OCI-LY1 (cell line): ENCODE data around the gene SPEM1.

ENCODE experiments used
- H2AFZ ChIP-seq: fragments of 200-600 bp; sonication (generic), shearing (Covaris generic); 2 replicates; pipeline ENCODE4 v1.6.0; 2014; ENCODE audit warnings: antibody characterized with exemption, mild to moderate bottlenecking, low read length
- H3F3A ChIP-seq: fragments of 200-600 bp; sonication (generic), shearing (Covaris generic); 2 replicates; pipeline ENCODE4 v1.6.0; 2014; ENCODE audit warnings: mild to moderate bottlenecking, antibody characterized with exemption, low read length, moderate library complexity; ENCODE audit not compliant: insufficient read depth
- H3K27ac ChIP-seq: fragments of 200-600 bp; sonication (generic); 2 replicates; pipeline ENCODE4 v1.5.1; 2014; ENCODE audit warnings: low read length, mixed run types, mild to moderate bottlenecking, low read depth; ENCODE audit not compliant: poor library complexity, severe bottlenecking
- H3K27me3 ChIP-seq: fragments of 200-600 bp; sonication (generic); 2 replicates; pipeline ENCODE4 v1.6.0; 2014; ENCODE audit warnings: antibody characterized with exemption, mild to moderate bottlenecking, low read length, moderate library complexity; ENCODE audit not compliant: insufficient read depth
- H3K36me3 ChIP-seq: fragments of 200-600 bp; sonication (generic); 2 replicates; pipeline ENCODE4 v1.6.1; 2014; ENCODE audit warnings: mild to moderate bottlenecking, antibody characterized with exemption, low read length, moderate library complexity, mixed read lengths; ENCODE audit not compliant: insufficient read depth
- H3K4me1 ChIP-seq: fragments of 200-600 bp; sonication (generic); 2 replicates; pipeline ENCODE4 v1.5.1; 2014; ENCODE audit warnings: mild to moderate bottlenecking, low read length, moderate library complexity; ENCODE audit not compliant: insufficient read depth, severe bottlenecking
- H3K4me2 ChIP-seq: fragments of 200-600 bp; sonication (generic), shearing (Covaris generic); 2 replicates; pipeline ENCODE4 v1.6.1; 2014; ENCODE audit warnings: low read length
- H3K4me3 ChIP-seq: fragments of 200-600 bp; sonication (generic); 2 replicates; pipeline ENCODE4 v1.5.1; 2014; ENCODE audit warnings: low read length, low read depth, mild to moderate bottlenecking, mixed read lengths; ENCODE audit not compliant: poor library complexity, severe bottlenecking
- H3K79me2 ChIP-seq: fragments of 200-600 bp; shearing (Covaris generic); 2 replicates; pipeline ENCODE4 v1.6.1; 2016; ENCODE audit warnings: mixed run types, low read length, mixed read lengths; ENCODE audit not compliant: insufficient read depth
- H3K9ac ChIP-seq: fragments of 200-600 bp; sonication (generic), shearing (Covaris generic); 2 replicates; pipeline ENCODE4 v1.6.1; 2014; ENCODE audit warnings: mild to moderate bottlenecking, low read length, mixed read lengths
- H3K9me2 ChIP-seq: fragments of 200-600 bp; sonication (generic), shearing (Covaris generic); 2 replicates; pipeline ENCODE4 v1.6.1; 2014; ENCODE audit warnings: low read depth, mild to moderate bottlenecking, low read length, mixed read lengths
- H3K9me3 ChIP-seq: fragments of 200-600 bp; shearing (Covaris generic); 2 replicates; pipeline ENCODE4 v1.6.1; 2014; ENCODE audit warnings: low read length, mixed read lengths
- H4K20me1 ChIP-seq: fragments of 200-600 bp; sonication (generic), shearing (Covaris generic); 2 replicates; pipeline ENCODE4 v1.6.0; 2016; ENCODE audit warnings: mild to moderate bottlenecking, low read length; ENCODE audit not compliant: insufficient read depth
- CTCF ChIP-seq: fragments of 200-600 bp; sonication (generic), shearing (Covaris generic); IDR thresholded peaks from 2 replicates; pipeline ENCODE4 v1.5.1; 2017; ENCODE audit warnings: mild to moderate bottlenecking, antibody characterized with exemption, low read length, moderate library complexity, mixed read lengths
- EZH2 ChIP-seq: fragments of 200-600 bp; sonication (generic), shearing (Covaris generic); IDR thresholded peaks from 2 replicates; pipeline ENCODE4 v1.8.0; 2017; ENCODE audit warnings: borderline replicate concordance, mixed run types, mild to moderate bottlenecking, antibody characterized with exemption, low read length, moderate library complexity, mixed read lengths

Gene SPEM1

GRCh38 chr17:7442142-7442541 lies 22.0 kb downstream of the SPEM1 start:
- H3K4me3 ChIP-seq = no peak overlapping the region
- H3K9me2 ChIP-seq = no peaks in the 10 kb centered on the region
- H3K4me2 ChIP-seq = no peak overlapping the region
- H3K27ac ChIP-seq = no peak overlapping the region
- no peaks in the 10 kb centered on the region for H3K79me2 ChIP-seq
- peaks cover 50% of the 10 kb centered on the region for H3K4me1 ChIP-seq
- TF ChIP-seq CTCF = no peak
- no peak for TF ChIP-seq EZH2
- H3K27me3 ChIP-seq = peaks cover 25% of the 10 kb centered on the region
- H3F3A ChIP-seq = no peaks in the 10 kb centered on the region
- H3K9ac ChIP-seq = no peak overlapping the region
- H4K20me1 ChIP-seq = no peaks in the 10 kb centered on the region
- H2AFZ ChIP-seq = no peak overlapping the region
- H3K36me3 ChIP-seq = peaks cover 3% of the 10 kb centered on the region; the same call in 1 of the 2 replicates
- no peaks in the 10 kb centered on the region for H3K9me3 ChIP-seq

GRCh38 chr17:7443499-7444485 lies 23.7 kb downstream of the SPEM1 start:
- H3K79me2 ChIP-seq = no peaks in the 10 kb centered on the region
- H3K27ac ChIP-seq = no peak overlapping the region
- TF ChIP-seq CTCF = no peak
- no peak for TF ChIP-seq EZH2
- no peak overlapping the region for H2AFZ ChIP-seq
- H3K9me3 ChIP-seq = no peaks in the 10 kb centered on the region
- no peaks in the 10 kb centered on the region for H3K9me2 ChIP-seq
- H3F3A ChIP-seq = no peaks in the 10 kb centered on the region
- H3K27me3 ChIP-seq = peaks cover 19% of the 10 kb centered on the region
- no peak overlapping the region for H3K9ac ChIP-seq
- no peak overlapping the region for H3K4me3 ChIP-seq
- peaks cover 33% of the 10 kb centered on the region for H3K4me1 ChIP-seq
- H4K20me1 ChIP-seq = no peaks in the 10 kb centered on the region
- no peak overlapping the region for H3K4me2 ChIP-seq
- H3K36me3 ChIP-seq = no peaks in the 10 kb centered on the region

GRCh38 chr17:7444682-7445618 lies 24.8 kb downstream of the SPEM1 start, which contains the start of gene CHRNB1:
Gene CHRNB1, plus strand, starts transcription at chr17:7445061. Its CDS starts 67 bp downstream, at chr17:7445128.
- Histone ChIP-seq H2AFZ (no peak within 1 kb of the TSS), H3K4me3 (peak within 1 kb of the TSS; percentile 50), H4K20me1 (no peaks in the 10 kb centered on the region), H3K27me3 (peaks cover 16% of the 10 kb centered on the region; the same call in 1 of the 2 replicates), H3F3A (no peaks in the 10 kb centered on the region), H3K27ac (no peak within 1 kb of the TSS), H3K4me2 (peak within 1 kb of the TSS; percentile 69), H3K4me1 (peaks cover 22% of the 10 kb centered on the region), H3K9me2 (no peaks in the 10 kb centered on the region), H3K36me3 (no peaks in the 10 kb centered on the region), H3K9ac (no peak within 1 kb of the TSS; the same call in 1 of the 2 replicates), H3K9me3 (no peaks in the 10 kb centered on the region), H3K79me2 (no peaks in the 10 kb centered on the region)
- TF ChIP-seq EZH2 (no peak), CTCF (no peak)
